GM19463 (cell line): ENCODE results near the gene CBLN1.
"Not testable (repeated sequence)": the region's sequence is repeated elsewhere in the genome, so short reads cannot be mapped to it uniquely, and the experiment has no call there.

Experiments used
- ATAC-seq: cut with Tn5 transposase; IDR thresholded peaks from one replicate; pipeline ENCODE4 v1.9.1; 2021; ENCODE audit warnings: mild to moderate bottlenecking, moderate library complexity; ENCODE audit not compliant: unreplicated experiment

CBLN1 gene

GRCh38 chr16:49277766-49278566 lies 3.7 kb downstream of the CBLN1 start:
- no peak for ATAC-seq

- ATAC-seq = no peak
Measured at GRCh38 chr16:49277386-49277742, 4.3 kb downstream of the CBLN1 start.

- no peak for ATAC-seq
Measured at GRCh38 chr16:49276646-49277385, 4.8 kb downstream of the CBLN1 start.

- no peak for ATAC-seq
Measured at GRCh38 chr16:49275870-49276269, 5.8 kb downstream of the CBLN1 start.

GRCh38 chr16:49275050-49275730 lies 6.4 kb downstream of the CBLN1 start:
- no peak for ATAC-seq

- ATAC-seq = no peak
Measured at GRCh38 chr16:49274591-49274990, 7.0 kb downstream of the CBLN1 start.

GRCh38 chr16:49273771-49274170 lies 7.9 kb downstream of the CBLN1 start:
- no peak for ATAC-seq

- ATAC-seq = no peak
Measured at GRCh38 chr16:49271363-49271762, 10.3 kb downstream of the CBLN1 start.

GRCh38 chr16:49269201-49269600 lies 12.4 kb downstream of the CBLN1 start:
- ATAC-seq = no peak

- no peak for ATAC-seq
Measured at GRCh38 chr16:49268667-49269066, 13.0 kb downstream of the CBLN1 start.

- ATAC-seq = no peak
Measured at GRCh38 chr16:49262501-49262900, 19.1 kb downstream of the CBLN1 start.

GRCh38 chr16:49261930-49262329 lies 19.7 kb downstream of the CBLN1 start:
- ATAC-seq = no peak

GRCh38 chr16:49260956-49261530 lies 20.6 kb downstream of the CBLN1 start:
- no peak for ATAC-seq

GRCh38 chr16:49260253-49260652 lies 21.4 kb downstream of the CBLN1 start:
- ATAC-seq = no peak

GRCh38 chr16:49259330-49259729 lies 22.3 kb downstream of the CBLN1 start:
- no peak for ATAC-seq

- no peak for ATAC-seq
Measured at GRCh38 chr16:49250689-49251088, 30.9 kb downstream of the CBLN1 start.

GRCh38 chr16:49248227-49248626 lies 33.4 kb downstream of the CBLN1 start:
- ATAC-seq = no peak

GRCh38 chr16:49236216-49236615 lies 45.4 kb downstream of the CBLN1 start:
- no peak for ATAC-seq

- not testable (repeated sequence) for ATAC-seq
Measured at GRCh38 chr16:49228335-49228734, 53.3 kb downstream of the CBLN1 start.
